ENCODE data around the gene CACNA2D2. TPM values are rescaled to one million over a fixed set of nuclear protein-coding genes. Genes with fewer than 3 reads are reported as not detected.

CACNA2D2 gene
- total RNA-seq, 1 experiment from 2014 or later: 22.0 TPM

- TF ChIP-seq, protein P1, sequence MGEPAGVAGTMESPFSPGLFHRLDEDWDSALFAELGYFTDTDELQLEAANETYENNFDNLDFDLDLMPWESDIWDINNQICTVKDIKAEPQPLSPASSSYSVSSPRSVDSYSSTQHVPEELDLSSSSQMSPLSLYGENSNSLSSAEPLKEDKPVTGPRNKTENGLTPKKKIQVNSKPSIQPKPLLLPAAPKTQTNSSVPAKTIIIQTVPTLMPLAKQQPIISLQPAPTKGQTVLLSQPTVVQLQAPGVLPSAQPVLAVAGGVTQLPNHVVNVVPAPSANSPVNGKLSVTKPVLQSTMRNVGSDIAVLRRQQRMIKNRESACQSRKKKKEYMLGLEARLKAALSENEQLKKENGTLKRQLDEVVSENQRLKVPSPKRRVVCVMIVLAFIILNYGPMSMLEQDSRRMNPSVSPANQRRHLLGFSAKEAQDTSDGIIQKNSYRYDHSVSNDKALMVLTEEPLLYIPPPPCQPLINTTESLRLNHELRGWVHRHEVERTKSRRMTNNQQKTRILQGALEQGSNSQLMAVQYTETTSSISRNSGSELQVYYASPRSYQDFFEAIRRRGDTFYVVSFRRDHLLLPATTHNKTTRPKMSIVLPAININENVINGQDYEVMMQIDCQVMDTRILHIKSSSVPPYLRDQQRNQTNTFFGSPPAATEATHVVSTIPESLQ (CRISPR knock-in tag; IDR thresholded peaks at IDR 0.05): no peak
- TF ChIP-seq CREM (CRISPR knock-in tag; IDR thresholded peaks at IDR 0.05) (no peak), NR1H2 (CRISPR knock-in tag; IDR thresholded peaks at IDR 0.05) (no peak), FOXK1 (CRISPR knock-in tag; IDR thresholded peaks at IDR 0.05) (no peak), NFE2L1 (CRISPR knock-in tag; IDR thresholded peaks at IDR 0.05) (no peak), OVOL2 (CRISPR knock-in tag; IDR thresholded peaks at IDR 0.05; ENCODE audit: borderline replicate concordance) (no peak), PREB (CRISPR knock-in tag; IDR thresholded peaks at IDR 0.05; ENCODE audit: borderline replicate concordance) (no peak)
- TF ChIP-seq, protein P2, sequence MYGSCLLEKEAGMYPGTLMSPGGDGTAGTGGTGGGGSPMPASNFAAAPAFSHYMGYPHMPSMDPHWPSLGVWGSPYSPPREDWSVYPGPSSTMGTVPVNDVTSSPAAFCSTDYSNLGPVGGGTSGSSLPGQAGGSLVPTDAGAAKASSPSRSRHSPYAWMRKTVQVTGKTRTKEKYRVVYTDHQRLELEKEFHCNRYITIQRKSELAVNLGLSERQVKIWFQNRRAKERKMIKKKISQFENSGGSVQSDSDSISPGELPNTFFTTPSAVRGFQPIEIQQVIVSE (CRISPR knock-in tag; IDR thresholded peaks at IDR 0.05; ENCODE audit: borderline replicate concordance): no peak
Measured at GRCh38 chr3:50441424-50442217, 61.8 kb downstream of the CACNA2D2 start.

GRCh38 chr3:50436114-50436674, 67.2 kb downstream of the CACNA2D2 start:
- Mint-ChIP-seq H3K27me3 (ENCODE audit: low read depth) (no peaks in the 10 kb centered on the region), H3K4me1 (no peaks in the 10 kb centered on the region; the same call in 1 of the 2 replicates), H3K9me3 (no peaks in the 10 kb centered on the region), H3K27ac (no peak overlapping the region), H3K36me3 (no peaks in the 10 kb centered on the region), H3K4me3 (no peak overlapping the region)
- peak; percentile 89 for DNase-seq (ENCODE audit: low spot score)
- ChIA-PET POLR2A (no interaction called here), CTCF (interaction anchor here (0.6 to 4.7 kb wide), 14 partner anchors 9 to 176 kb away, joined by 3 to 46 read pairs (median 4); partner anchors contain the start of genes CISH, CYB561D2, HEMK1 and NPRL2)
- TF ChIP-seq, protein P3, sequence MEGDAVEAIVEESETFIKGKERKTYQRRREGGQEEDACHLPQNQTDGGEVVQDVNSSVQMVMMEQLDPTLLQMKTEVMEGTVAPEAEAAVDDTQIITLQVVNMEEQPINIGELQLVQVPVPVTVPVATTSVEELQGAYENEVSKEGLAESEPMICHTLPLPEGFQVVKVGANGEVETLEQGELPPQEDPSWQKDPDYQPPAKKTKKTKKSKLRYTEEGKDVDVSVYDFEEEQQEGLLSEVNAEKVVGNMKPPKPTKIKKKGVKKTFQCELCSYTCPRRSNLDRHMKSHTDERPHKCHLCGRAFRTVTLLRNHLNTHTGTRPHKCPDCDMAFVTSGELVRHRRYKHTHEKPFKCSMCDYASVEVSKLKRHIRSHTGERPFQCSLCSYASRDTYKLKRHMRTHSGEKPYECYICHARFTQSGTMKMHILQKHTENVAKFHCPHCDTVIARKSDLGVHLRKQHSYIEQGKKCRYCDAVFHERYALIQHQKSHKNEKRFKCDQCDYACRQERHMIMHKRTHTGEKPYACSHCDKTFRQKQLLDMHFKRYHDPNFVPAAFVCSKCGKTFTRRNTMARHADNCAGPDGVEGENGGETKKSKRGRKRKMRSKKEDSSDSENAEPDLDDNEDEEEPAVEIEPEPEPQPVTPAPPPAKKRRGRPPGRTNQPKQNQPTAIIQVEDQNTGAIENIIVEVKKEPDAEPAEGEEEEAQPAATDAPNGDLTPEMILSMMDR (IDR thresholded peaks at IDR 0.05): peak; percentile 91
- TF ChIP-seq, protein P4, sequence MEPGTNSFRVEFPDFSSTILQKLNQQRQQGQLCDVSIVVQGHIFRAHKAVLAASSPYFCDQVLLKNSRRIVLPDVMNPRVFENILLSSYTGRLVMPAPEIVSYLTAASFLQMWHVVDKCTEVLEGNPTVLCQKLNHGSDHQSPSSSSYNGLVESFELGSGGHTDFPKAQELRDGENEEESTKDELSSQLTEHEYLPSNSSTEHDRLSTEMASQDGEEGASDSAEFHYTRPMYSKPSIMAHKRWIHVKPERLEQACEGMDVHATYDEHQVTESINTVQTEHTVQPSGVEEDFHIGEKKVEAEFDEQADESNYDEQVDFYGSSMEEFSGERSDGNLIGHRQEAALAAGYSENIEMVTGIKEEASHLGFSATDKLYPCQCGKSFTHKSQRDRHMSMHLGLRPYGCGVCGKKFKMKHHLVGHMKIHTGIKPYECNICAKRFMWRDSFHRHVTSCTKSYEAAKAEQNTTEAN (CRISPR knock-in tag; IDR thresholded peaks at IDR 0.05): no peak
- TF ChIP-seq, protein P5, sequence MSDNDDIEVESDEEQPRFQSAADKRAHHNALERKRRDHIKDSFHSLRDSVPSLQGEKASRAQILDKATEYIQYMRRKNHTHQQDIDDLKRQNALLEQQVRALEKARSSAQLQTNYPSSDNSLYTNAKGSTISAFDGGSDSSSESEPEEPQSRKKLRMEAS (CRISPR knock-in tag; IDR thresholded peaks at IDR 0.05): 0 out of 2 replicates have a peak, but pooled peaks have one; percentile 30
- peak; percentile 79; the same call in 1 of the 2 replicates for TF ChIP-seq ESRRA (CRISPR knock-in tag; IDR thresholded peaks at IDR 0.05; ENCODE audit: borderline replicate concordance)
- ATAC-seq: peak; percentile 92

More at GRCh38 chr3:50441424-50442217, 61.8 kb downstream of the CACNA2D2 start:
- ATAC-seq (no peak), DNase-seq (ENCODE audit: low spot score) (no peak)
- ChIA-PET POLR2A (no interaction called here), CTCF (interaction anchor here (1.6 kb wide), 1 partner anchor 101 kb away, joined by 8 read pairs; no protein-coding TSS in a partner anchor)
- Mint-ChIP-seq H3K36me3 (no peaks in the 10 kb centered on the region), H3K27me3 (ENCODE audit: low read depth) (no peaks in the 10 kb centered on the region), H3K4me3 (no peak overlapping the region), H3K4me1 (no peaks in the 10 kb centered on the region), H3K27ac (no peak overlapping the region), H3K9me3 (no peaks in the 10 kb centered on the region)
